HUES64 (cell line): ENCODE data around the gene ULK4. TPM values are rescaled to one million over a fixed set of nuclear protein-coding genes. Genes with fewer than 3 reads are reported as not detected.

Experiments used
- H3K27ac ChIP-seq: 2 replicates; pipeline ENCODE4 v1.7.0; 2013; ENCODE audit warnings: low read depth, low read length, inconsistent platforms
- H3K27me3 ChIP-seq: 2 replicates; pipeline ENCODE4 v1.6.1; 2013; ENCODE audit warnings: mild to moderate bottlenecking, low read length; ENCODE audit not compliant: insufficient read depth
- H3K36me3 ChIP-seq: 2 replicates; pipeline ENCODE4 v1.6.1; 2013; ENCODE audit warnings: mild to moderate bottlenecking, low read length; ENCODE audit not compliant: insufficient read depth
- H3K4me1 ChIP-seq: 2 replicates; pipeline ENCODE4 v1.6.1; 2013; ENCODE audit warnings: mild to moderate bottlenecking, low read length, moderate library complexity; ENCODE audit not compliant: insufficient read depth
- H3K4me3 ChIP-seq: 2 replicates; pipeline ENCODE4 v1.5.1; 2013; ENCODE audit warnings: mild to moderate bottlenecking, low read length, moderate library complexity
- H3K9ac ChIP-seq: 2 replicates; pipeline ENCODE4 v1.6.1; 2013; ENCODE audit warnings: mild to moderate bottlenecking, low read depth, low read length
- H3K9me3 ChIP-seq: 2 replicates; pipeline ENCODE4 v1.6.1; 2013; ENCODE audit warnings: low read depth, low read length; ENCODE audit not compliant: insufficient read depth
- WGBS: fragments of 150-250, 120-280 bp; methylation state at CpG from one replicate; pipeline ENCODE4 v1.1.7; 2013; ENCODE audit warnings: missing lambda C conversion rate; 5-methylcytosine and 5-hydroxymethylcytosine counted together
- polyA plus RNA-seq, 2 experiments: library from polyadenylated mRNA; stranded (reverse); fragments of 50-300 nt; gene quantifications; one replicate each; pipeline ENCODE4 v1.2.3, GENCODE V29; 2013

ULK4 gene
- polyA plus RNA-seq (2013, experiment 1 of 2), result 2.4 TPM
- 4.4 TPM for polyA plus RNA-seq (2013, experiment 2 of 2)

GRCh38 chr3:41961751-41962679 lies at the start of gene ULK4:
Gene ULK4 (minus strand): TSS chr3:41962103. CDS start chr3:41954759, 7,344 bp downstream.
- WGBS, result under 1% methylated on average over 57 of the region's 58 CpGs
- Histone ChIP-seq H3K9me3 (no peaks in the 10 kb centered on the region), H3K9ac (peak within 1 kb of the TSS; percentile 75), H3K27me3 (no peaks in the 10 kb centered on the region), H3K27ac (peak within 1 kb of the TSS; percentile 46; the same call in 1 of the 2 replicates), H3K4me3 (peak within 1 kb of the TSS; percentile 92), H3K36me3 (no peaks in the 10 kb centered on the region), H3K4me1 (peaks cover 5% of the 10 kb centered on the region; the same call in 1 of the 2 replicates)

DNA sequence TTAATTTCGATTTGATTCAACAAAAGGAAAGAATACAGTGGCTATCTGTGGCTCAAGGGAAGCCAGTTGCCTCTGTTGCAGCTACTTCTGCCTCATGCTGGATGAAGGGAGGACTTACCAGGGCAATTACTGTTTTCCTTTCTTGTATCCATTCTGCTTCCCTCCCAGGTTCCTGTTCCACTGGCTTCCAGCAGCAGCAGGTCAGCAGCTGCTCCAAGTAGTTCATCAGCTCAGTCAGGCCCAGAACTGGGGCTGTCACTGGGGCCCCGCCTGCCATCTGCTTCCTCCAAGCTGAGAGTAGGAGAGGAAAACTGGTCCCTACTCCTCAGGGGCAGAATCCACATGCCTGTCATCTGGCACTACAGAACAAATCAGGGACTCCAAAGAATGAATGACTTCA lies 48.6 kb upstream of the ULK4 start:
- H3K4me3 ChIP-seq, result no peak overlapping the region
- no peak overlapping the region for H3K27ac ChIP-seq
- H3K4me1 ChIP-seq, result peaks cover 12% of the 10 kb centered on the region
- WGBS, result 92% methylated on average over 2 of the region's 2 CpGs
- no peak overlapping the region for H3K9ac ChIP-seq
- H3K27me3 ChIP-seq, result peaks cover 8% of the 10 kb centered on the region
- no peaks in the 10 kb centered on the region for H3K9me3 ChIP-seq
- no peaks in the 10 kb centered on the region for H3K36me3 ChIP-seq

DNA sequence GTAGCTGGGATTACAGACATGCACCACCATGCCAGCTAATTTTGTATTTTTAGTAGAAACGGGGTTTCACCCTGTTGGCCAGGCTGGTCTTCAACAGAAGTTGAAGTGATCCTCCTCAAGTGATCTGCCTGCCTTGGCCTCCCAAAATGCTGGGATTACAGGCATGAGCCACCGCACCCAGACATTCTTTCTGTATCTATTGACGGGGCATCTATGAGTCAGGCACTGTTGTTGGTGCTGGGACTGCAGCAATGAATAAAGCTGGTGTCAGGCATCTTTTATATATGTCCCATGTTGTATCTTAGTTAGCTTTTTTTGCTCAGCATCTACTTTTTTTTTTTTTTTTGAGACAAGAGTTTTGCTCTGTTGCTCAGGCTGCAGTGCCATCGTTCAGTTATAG lies 47.6 kb upstream of the ULK4 start:
- H3K9me3 ChIP-seq, result no peaks in the 10 kb centered on the region
- no peaks in the 10 kb centered on the region for H3K36me3 ChIP-seq
- no peak overlapping the region for H3K27ac ChIP-seq
- no peak overlapping the region for H3K4me3 ChIP-seq
- H3K9ac ChIP-seq, result no peak overlapping the region
- peaks cover 6% of the 10 kb centered on the region; the same call in 1 of the 2 replicates for H3K4me1 ChIP-seq
- peaks cover 4% of the 10 kb centered on the region for H3K27me3 ChIP-seq
- WGBS, result 96% methylated on average over 4 of the region's 4 CpGs

- no peaks in the 10 kb centered on the region for H3K36me3 ChIP-seq
- 90% methylated on average over 2 of the region's 3 CpGs for WGBS
- H3K9ac ChIP-seq, result no peak overlapping the region
- peaks cover 3% of the 10 kb centered on the region; the same call in 1 of the 2 replicates for H3K4me1 ChIP-seq
- no peak overlapping the region for H3K4me3 ChIP-seq
- no peaks in the 10 kb centered on the region for H3K9me3 ChIP-seq
- no peaks in the 10 kb centered on the region for H3K27me3 ChIP-seq
- no peak overlapping the region for H3K27ac ChIP-seq
Observed at GRCh38 chr3:42007785-42008184, 45.9 kb upstream of the ULK4 start.

DNA sequence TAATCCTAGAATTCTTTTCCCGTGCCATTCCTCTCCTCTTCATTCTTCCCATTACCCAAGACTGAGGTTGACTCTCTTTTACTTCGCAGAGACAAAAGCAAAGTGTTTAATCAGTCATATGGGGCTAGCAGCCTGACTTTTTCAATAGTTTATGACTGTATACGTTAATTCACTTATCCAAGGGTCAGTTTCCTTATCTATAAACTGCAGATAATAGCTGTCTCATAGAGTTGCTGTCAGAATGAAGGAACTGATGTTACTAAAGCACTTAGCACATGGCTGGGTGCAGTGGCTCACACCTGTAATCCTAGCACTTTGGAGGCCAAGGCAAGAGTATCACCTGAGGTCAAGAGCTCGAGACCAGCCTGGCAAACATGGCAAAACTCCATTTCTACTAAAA lies 43.5 kb upstream of the ULK4 start:
- WGBS, result 85% methylated on average over 4 of the region's 4 CpGs

GRCh38 chr3:42002790-42003189 lies 40.9 kb upstream of the ULK4 start:
- Histone ChIP-seq H3K36me3 (no peaks in the 10 kb centered on the region), H3K9me3 (0 out of 2 replicates have a peak, but pooled peaks cover 3% of the 10 kb centered on the region), H3K4me3 (no peak overlapping the region), H3K9ac (no peak overlapping the region), H3K27ac (no peak overlapping the region), H3K4me1 (no peaks in the 10 kb centered on the region), H3K27me3 (no peaks in the 10 kb centered on the region)
- WGBS, result 93% methylated on average over 4 of the region's 4 CpGs

More for the DNA sequence above, 43.5 kb upstream of the ULK4 start:
- H3K27me3 ChIP-seq, result no peaks in the 10 kb centered on the region
- H3K27ac ChIP-seq, result no peak overlapping the region
- 0 out of 2 replicates have a peak, but pooled peaks cover 3% of the 10 kb centered on the region for H3K9me3 ChIP-seq
- H3K9ac ChIP-seq, result no peak overlapping the region
- H3K4me1 ChIP-seq, result no peaks in the 10 kb centered on the region
- no peak overlapping the region for H3K4me3 ChIP-seq
- H3K36me3 ChIP-seq, result no peaks in the 10 kb centered on the region

DNA sequence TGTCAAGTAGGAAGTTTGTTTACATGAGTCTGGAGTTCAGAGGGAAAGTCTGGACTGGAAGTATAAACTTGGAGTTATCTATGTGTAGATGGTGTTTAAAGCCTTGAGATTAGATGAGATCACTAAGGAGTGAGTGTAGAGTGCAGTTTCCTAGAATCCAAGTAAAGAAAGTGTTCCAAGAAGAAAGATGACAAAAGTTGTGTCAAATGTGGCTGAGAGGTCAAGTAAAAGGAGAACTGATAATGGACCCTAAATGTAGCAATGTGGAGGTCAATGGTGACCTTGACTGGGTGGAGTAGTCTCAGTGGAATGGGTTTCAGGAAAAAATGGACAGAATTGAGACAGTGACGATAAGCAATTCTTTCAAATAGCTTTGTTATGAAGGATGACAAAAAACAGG lies 39.9 kb upstream of the ULK4 start:
- H3K9ac ChIP-seq, result no peak overlapping the region
- H3K4me3 ChIP-seq, result no peak overlapping the region
- no peaks in the 10 kb centered on the region for H3K27me3 ChIP-seq
- no peaks in the 10 kb centered on the region for H3K4me1 ChIP-seq
- WGBS, result 93% methylated on average over 1 of the region's 1 CpG
- H3K9me3 ChIP-seq, result 0 out of 2 replicates have a peak, but pooled peaks cover 3% of the 10 kb centered on the region
- H3K27ac ChIP-seq, result no peak overlapping the region
- H3K36me3 ChIP-seq, result no peaks in the 10 kb centered on the region

GRCh38 chr3:41999909-42000308 lies 38.0 kb upstream of the ULK4 start:
- Histone ChIP-seq H3K27ac (no peak overlapping the region), H3K9me3 (0 out of 2 replicates have a peak, but pooled peaks cover 3% of the 10 kb centered on the region), H3K4me3 (no peak overlapping the region), H3K36me3 (no peaks in the 10 kb centered on the region), H3K4me1 (no peaks in the 10 kb centered on the region), H3K27me3 (no peaks in the 10 kb centered on the region), H3K9ac (no peak overlapping the region)
- no CpG with 5 or more reads among the region's 1 CpG for WGBS

GRCh38 chr3:41997702-41998550 lies 36.0 kb upstream of the ULK4 start:
- Histone ChIP-seq H3K27ac (no peak overlapping the region), H3K36me3 (no peaks in the 10 kb centered on the region), H3K27me3 (no peaks in the 10 kb centered on the region), H3K9me3 (0 out of 2 replicates have a peak, but pooled peaks cover 3% of the 10 kb centered on the region), H3K4me3 (no peak overlapping the region), H3K4me1 (no peaks in the 10 kb centered on the region), H3K9ac (no peak overlapping the region)
- 84% methylated on average over 6 of the region's 6 CpGs for WGBS

DNA sequence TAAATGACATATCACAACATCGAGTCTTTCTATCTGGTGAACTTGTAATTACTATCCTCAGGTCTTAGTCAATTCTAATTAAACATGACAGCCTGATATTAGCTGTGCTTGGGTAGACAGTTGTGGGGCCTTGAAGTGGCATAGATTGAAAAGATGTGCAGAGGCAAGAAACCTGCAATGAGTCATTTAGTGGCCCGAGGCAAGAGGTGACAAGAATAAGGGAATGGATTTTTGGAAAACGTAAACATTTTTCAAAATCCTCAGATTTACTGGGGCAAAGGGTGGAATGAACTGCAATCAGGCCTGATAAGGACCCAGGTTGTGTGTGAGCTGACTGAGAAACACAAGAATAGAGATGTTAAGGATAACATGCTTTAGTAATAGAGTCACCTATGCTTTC lies 29.5 kb upstream of the ULK4 start:
- 84% methylated on average over 2 of the region's 3 CpGs for WGBS
- Histone ChIP-seq H3K36me3 (no peaks in the 10 kb centered on the region), H3K27ac (no peak overlapping the region), H3K27me3 (no peaks in the 10 kb centered on the region), H3K9ac (no peak overlapping the region), H3K9me3 (no peaks in the 10 kb centered on the region), H3K4me3 (no peak overlapping the region), H3K4me1 (no peaks in the 10 kb centered on the region)

- Histone ChIP-seq H3K9me3 (no peaks in the 10 kb centered on the region), H3K36me3 (no peaks in the 10 kb centered on the region)
- WGBS, result 97% methylated on average over 3 of the region's 3 CpGs
Observed at GRCh38 chr3:41989518-41989917, 27.6 kb upstream of the ULK4 start.

More at GRCh38 chr3:41989518-41989917, 27.6 kb upstream of the ULK4 start:
- Histone ChIP-seq H3K4me1 (no peaks in the 10 kb centered on the region), H3K27ac (no peak overlapping the region), H3K27me3 (no peaks in the 10 kb centered on the region), H3K4me3 (no peak overlapping the region), H3K9ac (no peak overlapping the region)
